Muscle of leg (tissue), 11 donors: ENCODE results near the gene KRTAP10-9. TPM values are rescaled to one million over a fixed set of nuclear protein-coding genes. Genes with fewer than 3 reads are reported as not detected.

Experiments used
- DNase-seq: peaks from one replicate; pipeline ENCODE4 v3.0.0; 2013
- H3K27ac ChIP-seq: one replicate; pipeline ENCODE4 v1.5.1; 2013; ENCODE audit warnings: mild to moderate bottlenecking, low read length, control low read depth
- H3K27me3 ChIP-seq: one replicate; pipeline ENCODE4 v1.6.1; 2013; ENCODE audit warnings: low read length; ENCODE audit not compliant: control insufficient read depth, insufficient read depth
- H3K36me3 ChIP-seq: one replicate; pipeline ENCODE4 v1.6.1; 2013; ENCODE audit warnings: low read length; ENCODE audit not compliant: control insufficient read depth, insufficient read depth
- H3K4me1 ChIP-seq: one replicate; pipeline ENCODE4 v1.6.1; 2013; ENCODE audit warnings: low read length; ENCODE audit not compliant: control insufficient read depth, insufficient read depth
- H3K4me3 ChIP-seq: one replicate; pipeline ENCODE4 v1.5.1; 2013; ENCODE audit warnings: low read length, control low read depth
- H3K9me3 ChIP-seq: replicated peaks from 2 replicates; pipeline ENCODE4 v1.6.1; 2013; ENCODE audit warnings: low read depth, low read length; ENCODE audit not compliant: control insufficient read depth
- WGBS: methylation state at CpG from one replicate; pipeline ENCODE4 v1.1.5; 2013; ENCODE audit warnings: missing lambda C conversion rate; ENCODE audit not compliant: insufficient coverage; 5-methylcytosine and 5-hydroxymethylcytosine counted together
- polyA plus RNA-seq, 8 donors: library from polyadenylated mRNA; unstranded; fragments of 120-200 nt; gene quantifications; one replicate each; pipeline versions ENCODE4 v1.2.1 to v1.2.3, GENCODE V29; 2013; ENCODE audit warnings: inconsistent platforms in 1 of 8, low replicate concordance in 1 of 8; ENCODE audit not compliant: insufficient read length in 8 of 8, insufficient read depth in 1 of 8
- total RNA-seq: library from RNA; stranded (reverse); fragments of 120-200 nt; gene quantifications from one replicate; pipeline ENCODE4 v1.2.4, GENCODE V29; 2013

KRTAP10-9 gene
- total and polyA plus RNA-seq, 9 donors: not detected

DNA sequence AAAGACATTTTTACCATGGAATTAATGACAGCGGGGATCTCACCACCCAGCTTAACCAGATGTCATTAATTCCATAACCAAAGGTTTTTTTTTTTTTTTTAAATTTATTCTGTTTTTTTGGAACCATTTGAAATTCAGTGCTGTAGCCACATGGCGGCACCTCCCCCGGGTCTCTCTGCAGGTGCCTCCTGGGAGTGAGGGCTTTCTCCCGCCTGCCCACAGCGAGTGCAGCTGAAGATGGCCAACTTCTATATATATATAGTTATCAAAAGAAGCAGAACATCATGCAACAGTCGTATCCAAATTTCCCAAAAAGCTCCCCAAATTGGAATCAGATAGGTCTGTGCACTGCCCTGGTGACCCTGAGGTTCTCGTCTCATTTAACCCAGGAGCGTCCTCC, 11.4 kb upstream of the KRTAP10-9 start:
- peaks cover 11% of the 10 kb centered on the region for H3K27me3 ChIP-seq
- peaks cover 7% of the 10 kb centered on the region for H3K9me3 ChIP-seq
- DNase-seq: no peak
- no peaks in the 10 kb centered on the region for H3K36me3 ChIP-seq
- H3K4me1 ChIP-seq: no peaks in the 10 kb centered on the region
- H3K27ac ChIP-seq: no peak overlapping the region
- 83% methylated on average over 3 of the region's 8 CpGs for WGBS
- H3K4me3 ChIP-seq: no peak overlapping the region

DNA sequence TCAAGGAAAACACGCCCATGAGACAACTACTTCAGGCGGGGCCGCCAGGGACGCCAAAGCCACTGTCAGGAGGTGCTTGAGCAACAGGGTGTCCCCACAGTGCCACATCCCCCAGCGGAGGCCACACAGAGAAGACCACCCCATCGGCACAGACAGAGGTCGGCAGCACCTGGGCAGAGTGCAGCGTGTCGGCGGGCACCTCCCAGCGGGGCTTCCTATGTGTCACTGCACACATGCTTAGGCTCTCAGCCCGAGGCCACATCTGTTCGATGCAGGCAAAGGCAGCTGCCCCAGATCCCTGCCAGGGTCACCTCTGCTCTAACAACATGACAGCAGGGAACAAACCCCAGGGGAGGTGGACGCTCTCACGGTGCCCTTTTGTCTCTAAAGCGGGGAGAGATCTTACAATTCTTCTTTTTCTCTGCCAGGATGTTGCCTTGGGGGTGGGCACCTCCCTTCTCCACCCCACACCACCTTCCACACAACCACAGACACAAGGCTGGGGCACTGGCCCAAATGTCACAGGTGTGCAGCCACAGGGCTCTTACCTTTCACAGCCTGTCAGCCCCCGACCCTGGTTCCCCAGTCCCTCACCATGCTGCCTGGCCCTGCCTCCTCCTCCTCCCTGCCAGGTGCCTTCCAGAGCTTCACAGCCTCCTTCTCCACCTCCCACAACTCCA, 10.8 kb upstream of the KRTAP10-9 start:
- H3K4me1 ChIP-seq: no peaks in the 10 kb centered on the region
- WGBS: 75% methylated on average over 12 of the region's 17 CpGs
- H3K4me3 ChIP-seq: no peak overlapping the region
- DNase-seq: no peak
- H3K9me3 ChIP-seq: peaks cover 4% of the 10 kb centered on the region
- no peak overlapping the region for H3K27ac ChIP-seq
- peaks cover 9% of the 10 kb centered on the region for H3K27me3 ChIP-seq
- H3K36me3 ChIP-seq: no peaks in the 10 kb centered on the region

DNA sequence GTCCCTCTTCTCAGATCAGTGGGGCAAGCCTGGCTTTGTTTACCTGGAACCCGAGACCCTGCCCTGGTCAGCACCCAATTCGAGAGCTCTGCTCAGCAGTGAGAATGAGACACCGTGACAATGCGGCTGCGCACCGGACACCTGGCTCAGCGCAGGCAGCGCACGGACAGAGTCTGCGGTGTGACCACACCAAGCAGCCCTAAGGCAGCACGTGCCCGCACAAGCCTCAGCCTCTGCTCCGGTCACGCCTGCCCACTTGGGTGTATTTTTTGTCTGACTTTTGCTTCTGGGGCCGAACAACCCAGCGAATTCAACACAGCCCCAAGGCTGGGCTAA, 10.3 kb upstream of the KRTAP10-9 start:
- H3K27me3 ChIP-seq: peaks cover 9% of the 10 kb centered on the region
- H3K27ac ChIP-seq: no peak overlapping the region
- no peaks in the 10 kb centered on the region for H3K36me3 ChIP-seq
- WGBS: 79% methylated on average over 16 of the region's 16 CpGs
- H3K4me3 ChIP-seq: no peak overlapping the region
- no peak for DNase-seq
- H3K9me3 ChIP-seq: peaks cover 2% of the 10 kb centered on the region
- H3K4me1 ChIP-seq: no peaks in the 10 kb centered on the region

DNA sequence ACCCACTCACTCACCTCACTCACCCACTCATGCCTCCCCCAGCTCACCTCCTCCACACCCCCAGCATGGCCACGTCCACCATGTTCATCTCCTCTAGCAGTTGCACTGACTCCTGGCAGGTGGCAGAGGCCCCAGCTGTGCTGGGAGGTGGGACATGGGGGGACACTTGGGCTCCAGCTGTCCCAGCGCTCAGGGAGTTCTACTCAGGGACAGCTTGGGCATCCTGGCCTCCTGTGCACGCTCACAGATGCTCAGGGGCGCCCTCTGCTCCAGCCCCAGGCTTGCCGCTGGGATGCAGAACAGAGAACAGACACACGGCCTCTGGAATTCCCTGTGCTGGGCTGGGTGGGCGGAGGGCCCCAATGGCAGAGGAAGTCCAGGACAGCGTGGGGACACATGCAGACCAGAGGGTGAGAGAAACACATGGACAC, 9.8 kb upstream of the KRTAP10-9 start:
- DNase-seq: no peak
- no peaks in the 10 kb centered on the region for H3K4me1 ChIP-seq
- no peaks in the 10 kb centered on the region for H3K36me3 ChIP-seq
- no peak overlapping the region for H3K27ac ChIP-seq
- WGBS: 32% methylated on average over 7 of the region's 8 CpGs
- H3K4me3 ChIP-seq: no peak overlapping the region
- H3K27me3 ChIP-seq: peaks cover 9% of the 10 kb centered on the region
- no peaks in the 10 kb centered on the region for H3K9me3 ChIP-seq

DNA sequence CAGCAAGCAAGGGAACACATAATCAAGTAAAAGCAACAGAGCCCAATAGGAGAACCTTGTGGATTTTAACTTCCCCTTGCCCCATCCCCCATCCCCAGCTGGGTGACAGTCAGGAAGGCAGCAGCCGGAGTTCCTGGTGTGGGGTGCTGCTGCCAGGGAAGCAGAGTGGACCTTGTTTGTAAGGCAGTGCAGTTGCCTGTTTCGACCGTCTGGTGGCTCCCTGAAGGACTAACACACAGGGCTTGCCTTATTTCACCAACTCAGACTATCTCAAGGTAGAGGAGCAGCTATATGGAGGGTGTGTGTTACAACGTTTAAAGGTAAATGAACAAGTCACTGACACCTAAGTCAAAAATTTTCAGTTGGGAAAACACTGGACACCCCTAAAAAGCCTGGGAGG, 8.4 kb upstream of the KRTAP10-9 start:
- Histone ChIP-seq H3K36me3 (no peaks in the 10 kb centered on the region), H3K27ac (no peak overlapping the region), H3K4me3 (no peak overlapping the region), H3K4me1 (no peaks in the 10 kb centered on the region), H3K27me3 (peaks cover 9% of the 10 kb centered on the region), H3K9me3 (peaks cover 8% of the 10 kb centered on the region)
- DNase-seq: peak; percentile 30
- no CpG with 5 or more reads among the region's 4 CpGs for WGBS

DNA sequence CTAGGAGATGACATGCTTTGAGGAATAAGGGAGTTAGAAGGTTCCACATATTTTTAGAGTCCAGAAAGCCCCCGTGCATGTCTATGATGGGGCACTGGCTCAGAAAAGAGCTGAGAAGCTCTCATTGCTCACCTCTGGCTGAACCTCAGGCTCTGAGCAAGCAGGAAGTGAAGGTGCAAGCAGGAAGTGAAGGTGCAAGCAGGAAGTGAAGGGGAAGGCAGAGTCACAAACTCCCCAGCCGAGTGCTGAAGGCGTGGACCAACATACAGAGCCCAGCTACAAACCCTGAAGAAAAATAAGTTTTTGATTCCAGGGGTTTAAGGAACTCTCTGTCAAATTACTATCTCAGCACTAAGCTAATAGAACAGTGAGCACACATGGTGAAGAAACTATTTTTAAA, 8.0 kb upstream of the KRTAP10-9 start:
- Histone ChIP-seq H3K27me3 (peaks cover 9% of the 10 kb centered on the region), H3K4me1 (no peaks in the 10 kb centered on the region), H3K36me3 (no peaks in the 10 kb centered on the region), H3K9me3 (peaks cover 8% of the 10 kb centered on the region), H3K27ac (no peak overlapping the region), H3K4me3 (no peak overlapping the region)
- DNase-seq: no peak
- 89% methylated on average over 1 of the region's 3 CpGs for WGBS

DNA sequence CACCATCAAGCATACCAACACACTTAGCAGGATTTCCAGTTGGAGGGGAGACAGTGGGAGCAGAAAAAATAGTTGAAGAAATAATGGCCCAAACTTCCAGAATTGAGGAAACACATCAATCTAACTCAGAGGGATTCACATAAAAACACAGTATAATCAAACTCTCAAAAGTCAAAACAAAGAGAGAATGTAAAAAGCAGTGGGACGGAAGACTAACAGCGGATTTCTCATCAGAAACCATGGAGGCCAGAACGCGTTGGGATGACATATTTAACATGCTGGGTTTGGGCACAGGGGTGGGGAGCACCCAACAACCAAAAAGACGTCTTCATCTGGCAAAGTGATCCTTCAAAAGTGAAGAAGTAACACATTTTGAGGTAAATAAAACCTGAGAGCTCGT, 7.0 kb upstream of the KRTAP10-9 start:
- Histone ChIP-seq H3K27ac (no peak overlapping the region), H3K4me3 (no peak overlapping the region), H3K9me3 (peaks cover 14% of the 10 kb centered on the region), H3K36me3 (no peaks in the 10 kb centered on the region), H3K27me3 (peaks cover 9% of the 10 kb centered on the region), H3K4me1 (no peaks in the 10 kb centered on the region)
- no peak for DNase-seq
- 83% methylated on average over 6 of the region's 6 CpGs for WGBS

DNA sequence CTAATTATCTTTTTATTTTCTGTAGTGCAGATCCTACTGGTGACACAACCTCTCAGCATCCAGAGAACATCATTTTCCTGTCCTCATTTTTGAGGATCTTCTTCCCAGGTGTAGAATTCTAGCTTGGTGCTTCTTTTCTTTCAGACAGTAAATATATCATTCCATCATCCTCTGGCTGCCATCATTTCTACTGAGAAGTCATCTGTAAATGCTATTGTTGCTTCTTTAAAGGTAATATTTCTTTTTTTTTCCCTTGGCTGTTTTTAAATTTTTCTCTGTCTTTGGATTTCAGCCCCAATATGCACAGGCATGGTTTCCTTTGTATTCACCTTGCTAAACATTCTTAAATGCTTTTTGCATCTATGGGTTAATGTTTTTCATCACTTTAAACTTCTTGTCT, 3.3 kb upstream of the KRTAP10-9 start:
- Histone ChIP-seq H3K36me3 (no peaks in the 10 kb centered on the region), H3K27me3 (peaks cover 3% of the 10 kb centered on the region), H3K9me3 (peaks cover 14% of the 10 kb centered on the region), H3K27ac (no peak overlapping the region), H3K4me3 (no peak overlapping the region), H3K4me1 (peaks cover 2% of the 10 kb centered on the region)
- no peak for DNase-seq

DNA sequence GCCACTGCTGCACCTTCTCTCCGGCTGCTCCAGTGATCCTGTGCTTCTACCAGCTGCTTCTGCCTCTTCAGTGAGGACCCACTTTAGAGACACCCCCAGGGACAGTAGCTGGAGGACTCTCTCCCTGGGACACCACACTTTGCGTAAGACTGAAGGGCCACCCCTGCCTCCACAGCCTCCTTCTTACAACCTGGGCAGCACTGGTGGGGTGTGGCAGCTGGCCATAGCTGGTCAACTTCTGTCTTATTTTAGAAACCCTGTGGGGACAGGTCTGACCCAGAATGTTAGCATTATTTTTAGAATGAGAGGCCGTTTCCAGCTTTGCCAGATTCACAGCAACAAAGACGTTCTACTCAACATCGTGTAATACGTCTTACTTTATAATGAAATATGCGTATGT, 1.1 kb upstream of the KRTAP10-9 start:
- Histone ChIP-seq H3K4me3 (no peak overlapping the region), H3K4me1 (peaks cover 3% of the 10 kb centered on the region), H3K27me3 (peaks cover 6% of the 10 kb centered on the region), H3K27ac (no peak overlapping the region), H3K36me3 (no peaks in the 10 kb centered on the region), H3K9me3 (peaks cover 14% of the 10 kb centered on the region)
- no CpG with 5 or more reads among the region's 7 CpGs for WGBS
- no peak for DNase-seq

DNA sequence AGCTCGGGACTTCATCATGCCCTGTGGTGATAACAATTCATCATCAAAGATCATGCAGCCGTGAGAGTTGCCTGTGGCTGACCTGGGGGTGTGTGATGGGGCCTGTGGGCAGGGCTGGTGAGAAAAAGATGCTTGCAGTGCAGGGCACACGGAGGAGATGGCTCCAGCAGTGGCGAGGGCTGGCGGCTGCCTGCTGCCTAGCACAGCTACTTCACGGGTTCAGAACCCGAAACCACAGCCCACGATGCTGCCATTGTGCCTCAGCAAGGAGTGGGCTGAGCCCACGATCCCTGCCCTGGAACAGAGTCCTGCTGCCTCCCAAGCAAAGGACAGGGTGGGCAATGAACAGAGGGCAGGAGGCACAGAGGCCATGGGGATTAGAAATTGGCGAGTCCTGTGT, 631 bp upstream of the KRTAP10-9 start:
- 81% methylated on average over 9 of the region's 10 CpGs for WGBS
- peaks cover 15% of the 10 kb centered on the region for H3K9me3 ChIP-seq
- no peak overlapping the region for H3K27ac ChIP-seq
- H3K36me3 ChIP-seq: no peaks in the 10 kb centered on the region
- peaks cover 3% of the 10 kb centered on the region for H3K4me1 ChIP-seq
- DNase-seq: no peak
- H3K27me3 ChIP-seq: peaks cover 6% of the 10 kb centered on the region
- H3K4me3 ChIP-seq: no peak overlapping the region
